BE2C (cell line): ENCODE results near the gene EPS15.

Source experiments
- DNase-seq: peaks from one replicate; pipeline ENCODE4 v3.0.0-alpha.2; 2020
- H3K27me3 ChIP-seq: fragments of 250-450 bp; sonication (Bioruptor Pico); 2 replicates; pipeline ENCODE4 v1.5.1; 2020; ENCODE audit warnings: mild to moderate bottlenecking
- H3K36me3 ChIP-seq: fragments of 250-450 bp; sonication (Bioruptor Pico); 2 replicates; pipeline ENCODE4 v1.5.1; 2020; ENCODE audit warnings: mild to moderate bottlenecking
- H3K4me1 ChIP-seq: fragments of 250-450 bp; sonication (Bioruptor Pico); 2 replicates; pipeline ENCODE4 v1.5.1; 2020
- H3K4me3 ChIP-seq: 2 replicates; pipeline ENCODE4 v1.5.1; 2011; ENCODE audit warnings: low read depth, low read length
- H3K9me3 ChIP-seq: fragments of 250-450 bp; sonication (Bioruptor Pico); 2 replicates; pipeline ENCODE4 v1.5.1; 2020
- CTCF ChIP-seq: IDR thresholded peaks from 2 replicates; pipeline ENCODE4 v1.5.1; 2012; ENCODE audit warnings: mild to moderate bottlenecking, low read depth, low read length

EPS15 gene

GRCh38 chr1:51373898-51374297, 145.2 kb downstream of the EPS15 start:
- no peak for TF ChIP-seq CTCF
- H3K9me3 ChIP-seq, result no peaks in the 10 kb centered on the region
- no peaks in the 10 kb centered on the region for H3K36me3 ChIP-seq
- no peaks in the 10 kb centered on the region for H3K27me3 ChIP-seq
- no peak for DNase-seq
- H3K4me1 ChIP-seq, result no peaks in the 10 kb centered on the region
- H3K4me3 ChIP-seq, result no peak overlapping the region

GRCh38 chr1:51372561-51372960, 146.5 kb downstream of the EPS15 start:
- no peaks in the 10 kb centered on the region for H3K27me3 ChIP-seq
- no peaks in the 10 kb centered on the region for H3K36me3 ChIP-seq
- no peaks in the 10 kb centered on the region for H3K4me1 ChIP-seq
- H3K9me3 ChIP-seq, result no peaks in the 10 kb centered on the region
- TF ChIP-seq CTCF, result no peak
- no peak overlapping the region for H3K4me3 ChIP-seq
- DNase-seq, result no peak

- Histone ChIP-seq H3K4me1 (no peaks in the 10 kb centered on the region), H3K4me3 (no peak overlapping the region), H3K27me3 (no peaks in the 10 kb centered on the region), H3K9me3 (no peaks in the 10 kb centered on the region), H3K36me3 (no peaks in the 10 kb centered on the region)
- DNase-seq, result no peak
- no peak for TF ChIP-seq CTCF
Observed at GRCh38 chr1:51369171-51369570, 149.9 kb downstream of the EPS15 start.

GRCh38 chr1:51365774-51366173, 153.3 kb downstream of the EPS15 start:
- Histone ChIP-seq H3K36me3 (no peaks in the 10 kb centered on the region), H3K27me3 (no peaks in the 10 kb centered on the region), H3K4me1 (no peaks in the 10 kb centered on the region), H3K9me3 (no peaks in the 10 kb centered on the region), H3K4me3 (no peak overlapping the region)
- no peak for DNase-seq
- TF ChIP-seq CTCF, result no peak

- Histone ChIP-seq H3K27me3 (no peaks in the 10 kb centered on the region), H3K4me3 (no peak overlapping the region), H3K36me3 (no peaks in the 10 kb centered on the region), H3K4me1 (no peaks in the 10 kb centered on the region), H3K9me3 (no peaks in the 10 kb centered on the region)
- no peak for DNase-seq
- no peak for TF ChIP-seq CTCF
Observed at GRCh38 chr1:51359879-51360278, 159.2 kb downstream of the EPS15 start.

- TF ChIP-seq CTCF, result no peak
- no peak for DNase-seq
- H3K4me3 ChIP-seq, result no peak overlapping the region
Observed at GRCh38 chr1:51355382-51355781, 163.7 kb downstream of the EPS15 start.

More at GRCh38 chr1:51355382-51355781, 163.7 kb downstream of the EPS15 start:
- no peaks in the 10 kb centered on the region for H3K4me1 ChIP-seq
- no peaks in the 10 kb centered on the region for H3K9me3 ChIP-seq
- no peaks in the 10 kb centered on the region for H3K36me3 ChIP-seq
- H3K27me3 ChIP-seq, result no peaks in the 10 kb centered on the region
